HG02623 (cell line): Measurements from ENCODE around the gene TOP1.

ENCODE experiments used
- ATAC-seq: cut with Tn5 transposase; IDR thresholded peaks from one replicate; pipeline ENCODE4 v1.9.1; 2021; ENCODE audit warnings: moderate library complexity; ENCODE audit not compliant: unreplicated experiment

The TOP1 gene

GRCh38 chr20:41167118-41167470, 138.5 kb downstream of the TOP1 start:
- ATAC-seq = no peak

GRCh38 chr20:41167481-41168253, 139.0 kb downstream of the TOP1 start:
- no peak for ATAC-seq

- no peak for ATAC-seq
Measured at GRCh38 chr20:41168281-41169161, 139.9 kb downstream of the TOP1 start.

GRCh38 chr20:41169162-41169690, 140.6 kb downstream of the TOP1 start:
- ATAC-seq = no peak

- ATAC-seq = no peak
Measured at GRCh38 chr20:41169791-41170351, 141.2 kb downstream of the TOP1 start.

- ATAC-seq = no peak
Measured at GRCh38 chr20:41170386-41171105, 141.9 kb downstream of the TOP1 start.

- no peak for ATAC-seq
Measured at GRCh38 chr20:41171736-41172295, 143.2 kb downstream of the TOP1 start.

GRCh38 chr20:41172296-41173140, 143.9 kb downstream of the TOP1 start:
- ATAC-seq = no peak

GRCh38 chr20:41173161-41173721, 144.6 kb downstream of the TOP1 start:
- ATAC-seq = no peak

- ATAC-seq = no peak
Measured at GRCh38 chr20:41173791-41174341, 145.2 kb downstream of the TOP1 start.
